SW 1271 (cell line): ENCODE data around the gene HSPA1B.
A peak's percentile ranks its signal among the peaks of the same experiment; 100 is the strongest.
"Not testable (repeated sequence)": the region's sequence is repeated elsewhere in the genome, so short reads cannot be mapped to it uniquely, and the experiment has no call there.

Experiments used
- DNase-seq, 2 experiments: peaks; one replicate each; lab custom pipeline; 2025; lab: John Stamatoyannopoulos, UW

HSPA1B gene

DNA sequence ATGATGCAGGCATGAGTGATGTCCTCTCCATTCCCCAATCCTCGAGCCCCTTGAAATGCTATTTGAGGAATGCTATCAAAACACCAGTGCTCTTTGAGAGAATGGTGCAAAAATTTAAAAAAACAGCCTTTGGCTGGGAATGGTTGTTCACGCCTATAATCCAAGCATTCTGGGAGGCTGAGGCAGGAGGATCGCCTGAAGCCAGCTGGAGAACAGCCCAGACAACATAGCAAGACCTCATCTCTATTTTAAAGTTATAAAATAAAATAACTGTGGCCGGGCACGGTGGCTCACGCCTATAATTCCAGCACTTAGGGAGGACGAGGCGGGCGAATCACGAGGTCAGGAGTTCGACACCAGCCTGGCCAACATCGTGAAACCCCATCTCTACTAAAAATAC is 27.8 kb upstream of the HSPA1B start:
- no peak for DNase-seq

DNA sequence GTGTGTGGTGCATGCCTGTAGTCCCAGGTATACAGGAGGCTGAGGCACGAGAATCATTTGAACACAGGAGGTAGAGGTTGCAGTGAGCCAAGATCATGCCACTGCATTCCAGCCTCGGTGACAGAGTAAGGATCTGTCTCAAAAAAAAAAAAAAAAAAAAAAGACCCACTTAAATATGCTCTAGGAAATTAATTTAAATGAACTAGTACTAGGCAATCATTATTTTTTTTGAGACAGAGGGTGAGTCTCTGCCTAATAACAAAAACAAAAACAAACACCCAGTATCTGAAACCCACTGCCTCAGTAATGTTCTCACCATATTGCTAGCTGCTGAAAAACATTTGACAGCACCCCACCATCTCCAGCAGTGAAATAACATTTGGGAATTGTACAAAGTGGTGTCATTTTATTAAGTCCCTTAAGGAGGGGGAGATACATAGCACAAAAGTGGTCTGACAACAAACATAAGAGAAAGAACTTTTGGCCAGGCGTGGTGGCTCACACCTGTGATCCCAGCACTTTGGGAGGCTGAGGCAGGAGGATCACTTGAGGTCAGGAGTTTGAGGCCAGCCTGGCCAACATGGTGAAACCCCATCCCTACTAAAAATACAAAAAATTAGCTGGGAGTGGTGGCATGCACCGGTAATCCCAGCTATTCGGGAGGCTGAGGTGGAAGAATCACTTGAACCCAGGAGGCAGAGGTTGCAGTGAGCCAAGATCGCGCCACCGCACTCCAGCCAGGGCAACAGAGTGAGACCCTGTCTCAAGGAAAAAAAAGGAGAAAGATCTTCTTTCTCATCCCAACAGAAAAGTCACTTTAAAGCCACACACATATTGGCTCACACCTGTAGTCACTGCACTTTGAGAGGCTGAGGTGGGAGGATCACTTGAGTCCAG is 26.3 kb upstream of the HSPA1B start:
- DNase-seq = not testable (repeated sequence)

- DNase-seq = no peak
These were observed 21.5 kb upstream of the HSPA1B start for GRCh38 chr6:31805939-31806469.

DNA sequence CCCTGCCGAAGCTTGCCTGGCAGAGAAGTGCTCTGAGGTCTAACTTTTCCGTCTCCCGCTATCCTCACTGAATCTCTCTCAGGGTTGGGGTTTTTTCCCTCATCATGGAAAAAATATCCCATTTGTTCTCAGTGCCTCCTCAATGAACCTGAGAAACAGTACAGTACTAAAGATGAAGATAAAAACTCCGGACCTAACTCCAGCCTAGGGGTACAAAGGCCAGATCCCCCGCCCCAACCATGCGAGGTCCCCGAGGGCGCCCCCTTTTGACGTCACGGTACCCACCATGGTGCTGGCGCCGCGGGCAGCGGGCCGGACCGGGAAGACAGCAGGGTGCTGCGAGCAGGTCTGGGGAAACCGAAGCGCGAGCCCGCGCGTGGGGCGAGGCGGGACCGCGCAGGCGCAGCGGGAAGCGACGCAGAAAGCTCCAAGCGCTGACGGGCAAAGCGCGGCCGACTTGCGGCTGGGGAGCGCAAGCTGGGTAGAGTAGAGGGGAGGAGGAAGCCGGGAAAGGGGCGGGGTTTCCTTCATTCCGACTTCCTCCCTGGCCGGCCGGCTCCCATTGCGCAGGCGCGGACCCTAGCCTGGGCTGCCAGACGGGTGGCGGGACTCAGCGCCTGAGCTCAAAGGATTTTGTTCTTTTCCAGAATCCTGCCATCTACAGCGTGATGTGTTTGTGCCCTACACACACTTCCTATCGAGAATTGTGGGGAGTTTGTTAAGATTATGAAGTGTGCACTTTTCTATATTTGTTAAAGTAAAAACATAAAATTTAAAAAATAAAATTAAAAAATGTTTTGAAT is 20.9 kb upstream of the HSPA1B start, which contains the start of gene LSM2:
Gene LSM2 (minus strand): TSS at position 497 of the 803 bp plus-strand sequence. CDS start 209 bp downstream, at position 288.
- peak; percentile 84 to 94 for DNase-seq

DNA sequence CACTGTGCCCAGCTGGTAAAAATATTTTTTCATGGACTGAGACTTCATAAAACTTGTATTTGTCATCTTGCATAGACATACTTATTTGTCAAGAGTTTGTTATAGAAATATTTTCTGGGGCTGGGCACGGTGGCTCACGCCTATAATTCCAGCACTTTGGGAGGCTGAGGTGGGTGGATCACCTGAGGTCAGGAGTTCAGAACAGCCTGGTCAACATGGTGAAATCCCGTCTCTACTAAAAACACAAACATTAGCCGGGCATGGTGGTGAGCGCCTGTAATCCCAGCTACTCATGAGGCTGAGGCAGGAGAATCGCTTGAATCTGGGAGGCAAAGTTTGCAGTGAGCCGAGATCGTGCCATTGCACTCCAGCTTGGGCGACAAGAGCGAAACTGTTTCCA is 18.9 kb upstream of the HSPA1B start:
- DNase-seq = not testable (repeated sequence)

- no peak for DNase-seq
These were observed 15.9 kb upstream of the HSPA1B start for GRCh38 chr6:31811645-31812044.

- no peak for DNase-seq
These were observed 14.1 kb upstream of the HSPA1B start for GRCh38 chr6:31813465-31813849.

GRCh38 chr6:31814677-31815024 is 12.9 kb upstream of the HSPA1B start:
- peak; percentile 91 to 97 for DNase-seq

DNA sequence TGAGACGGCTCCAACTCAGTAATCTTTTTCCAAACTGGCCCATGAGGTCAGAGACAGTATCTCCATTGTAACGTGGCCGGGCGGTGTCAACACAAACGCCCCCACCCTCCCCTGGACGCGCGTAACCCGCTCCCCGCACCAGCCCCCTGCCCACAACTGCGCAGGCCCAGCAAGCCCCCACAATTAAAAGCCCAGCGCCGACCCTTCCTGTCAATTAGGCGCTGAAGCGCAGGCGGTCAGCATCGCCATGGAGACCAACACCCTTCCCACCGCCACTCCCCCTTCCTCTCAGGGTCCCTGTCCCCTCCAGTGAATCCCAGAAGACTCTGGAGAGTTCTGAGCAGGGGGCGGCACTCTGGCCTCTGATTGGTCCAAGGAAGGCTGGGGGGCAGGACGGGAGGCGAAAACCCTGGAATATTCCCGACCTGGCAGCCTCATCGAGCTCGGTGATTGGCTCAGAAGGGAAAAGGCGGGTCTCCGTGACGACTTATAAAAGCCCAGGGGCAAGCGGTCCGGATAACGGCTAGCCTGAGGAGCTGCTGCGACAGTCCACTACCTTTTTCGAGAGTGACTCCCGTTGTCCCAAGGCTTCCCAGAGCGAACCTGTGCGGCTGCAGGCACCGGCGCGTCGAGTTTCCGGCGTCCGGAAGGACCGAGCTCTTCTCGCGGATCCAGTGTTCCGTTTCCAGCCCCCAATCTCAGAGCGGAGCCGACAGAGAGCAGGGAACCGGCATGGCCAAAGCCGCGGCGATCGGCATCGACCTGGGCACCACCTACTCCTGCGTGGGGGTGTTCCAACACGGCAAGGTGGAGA is 12.3 kb upstream of the HSPA1B start, which contains the start of the genes HSPA1A and HSPA1L:
Gene HSPA1A (plus strand): TSS at position 519 of the 814 bp plus-strand sequence. CDS start 214 bp downstream, at position 733.
Gene HSPA1L (minus strand): TSS at position 259 of the 814 bp plus-strand sequence. CDS start 3,311 bp downstream, outside the sequence.
- peak; percentile 98 to 99 for DNase-seq

DNA sequence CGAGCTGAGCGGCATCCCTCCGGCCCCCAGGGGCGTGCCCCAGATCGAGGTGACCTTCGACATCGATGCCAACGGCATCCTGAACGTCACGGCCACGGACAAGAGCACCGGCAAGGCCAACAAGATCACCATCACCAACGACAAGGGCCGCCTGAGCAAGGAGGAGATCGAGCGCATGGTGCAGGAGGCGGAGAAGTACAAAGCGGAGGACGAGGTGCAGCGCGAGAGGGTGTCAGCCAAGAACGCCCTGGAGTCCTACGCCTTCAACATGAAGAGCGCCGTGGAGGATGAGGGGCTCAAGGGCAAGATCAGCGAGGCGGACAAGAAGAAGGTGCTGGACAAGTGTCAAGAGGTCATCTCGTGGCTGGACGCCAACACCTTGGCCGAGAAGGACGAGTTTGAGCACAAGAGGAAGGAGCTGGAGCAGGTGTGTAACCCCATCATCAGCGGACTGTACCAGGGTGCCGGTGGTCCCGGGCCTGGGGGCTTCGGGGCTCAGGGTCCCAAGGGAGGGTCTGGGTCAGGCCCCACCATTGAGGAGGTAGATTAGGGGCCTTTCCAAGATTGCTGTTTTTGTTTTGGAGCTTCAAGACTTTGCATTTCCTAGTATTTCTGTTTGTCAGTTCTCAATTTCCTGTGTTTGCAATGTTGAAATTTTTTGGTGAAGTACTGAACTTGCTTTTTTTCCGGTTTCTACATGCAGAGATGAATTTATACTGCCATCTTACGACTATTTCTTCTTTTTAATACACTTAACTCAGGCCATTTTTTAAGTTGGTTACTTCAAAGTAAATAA is 10.2 kb upstream of the HSPA1B start:
- DNase-seq = peak in 1 of 2 experiments; percentile 36

GRCh38 chr6:31817929-31818511 is 9.5 kb upstream of the HSPA1B start:
- not testable (repeated sequence) for DNase-seq

- DNase-seq = no peak
These were observed 7.7 kb upstream of the HSPA1B start for GRCh38 chr6:31819871-31820299.

GRCh38 chr6:31820399-31820798 is 7.1 kb upstream of the HSPA1B start:
- not testable (repeated sequence) for DNase-seq

DNA sequence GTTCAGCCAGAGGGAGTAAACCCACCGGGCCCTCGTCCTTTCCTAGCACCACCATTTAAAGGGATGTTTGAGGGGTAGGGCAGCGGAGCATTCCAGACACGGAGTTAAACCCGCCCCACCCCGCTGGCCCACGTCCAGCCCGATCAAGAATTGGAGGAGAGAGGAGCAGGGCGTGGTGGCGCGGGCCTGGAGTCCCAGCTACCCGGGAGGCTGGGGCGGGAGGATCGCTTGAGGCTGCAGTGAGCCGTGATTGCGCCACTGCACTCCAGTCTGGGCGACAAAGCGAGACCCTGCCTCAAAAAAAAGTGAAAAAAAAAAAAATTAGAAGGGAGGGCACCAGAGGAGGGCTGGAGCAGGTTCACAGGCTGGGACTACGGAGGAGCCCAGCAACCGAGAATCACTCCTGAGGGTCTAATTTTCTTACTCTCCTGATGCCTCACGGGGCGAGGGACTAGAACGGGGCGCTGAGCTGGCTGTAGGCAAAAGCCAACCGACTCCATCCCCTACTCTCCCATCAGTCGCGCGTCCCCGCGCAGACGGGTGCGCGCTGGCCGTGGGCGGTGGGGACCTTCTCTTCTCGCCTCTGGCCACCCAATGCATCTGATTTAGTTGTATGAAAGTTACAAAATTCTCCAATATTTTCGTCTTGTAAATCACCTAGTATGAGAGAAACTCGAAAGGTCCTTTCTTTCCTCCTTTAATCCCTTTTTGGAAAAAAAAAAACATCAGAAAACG is 6.1 kb upstream of the HSPA1B start:
- peak in 1 of 2 experiments; percentile 79 for DNase-seq

GRCh38 chr6:31822036-31822821 is 5.3 kb upstream of the HSPA1B start:
- peak; percentile 48 to 79 for DNase-seq

- DNase-seq = not testable (repeated sequence)
These were observed 3.8 kb upstream of the HSPA1B start for GRCh38 chr6:31823592-31824196.

- DNase-seq = no peak
These were observed 2.0 kb upstream of the HSPA1B start for GRCh38 chr6:31825553-31825952.

DNA sequence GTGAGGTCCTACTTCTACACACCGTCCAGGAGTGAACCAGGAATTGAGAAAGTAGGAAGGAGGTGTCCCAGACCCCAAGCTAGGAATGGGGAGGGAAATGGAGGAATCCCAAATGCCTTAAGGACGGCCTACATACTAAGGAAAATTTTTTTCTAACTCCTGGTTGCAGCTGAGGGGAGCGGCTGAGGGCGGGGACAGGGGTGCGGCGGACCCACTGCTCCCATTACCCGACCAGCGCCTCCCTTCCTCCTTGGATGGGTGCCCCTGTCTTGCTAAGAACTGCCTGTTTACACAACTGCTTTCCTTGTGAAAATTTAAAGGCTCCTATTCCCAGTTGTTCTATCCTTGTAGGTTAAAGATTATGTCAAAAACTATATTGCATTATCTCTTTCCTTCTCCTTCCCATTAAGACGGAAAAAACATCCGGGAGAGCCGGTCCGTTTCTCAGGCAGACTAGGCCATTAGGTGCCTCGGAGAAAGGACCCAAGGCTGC is 699 bp upstream of the HSPA1B start:
- peak; percentile 51 to 94 for DNase-seq
